ENCODE data around the gene S100A5. TPM values are rescaled to one million over a fixed set of nuclear protein-coding genes. Genes with fewer than 3 reads are reported as not detected.
"Not testable (repeated sequence)": the region's sequence is repeated elsewhere in the genome, so short reads cannot be mapped to it uniquely, and the experiment has no call there.

The S100A5 gene
- total RNA-seq: not detected
- long read RNA-seq, donor 1, partial matches to known transcripts: 0 of 1 reads
- long read RNA-seq, donor 1, other reads (novel, unspliced or antisense): 1 of 1 reads
- long read RNA-seq, donor 2: 0 reads

GRCh38 chr1:153540394-153541361, at the start of gene S100A5:
TSS of gene S100A5 (minus strand) at chr1:153540934. CDS start at chr1:153540191, 743 bp downstream.
- DNase-seq: peak in 1 of 3 donors; percentile 40

GRCh38 chr1:153588482-153588881, 47.7 kb upstream of the S100A5 start:
- Histone ChIP-seq H3K4me1 (ENCODE audit: low read depth) (no peaks in the 10 kb centered on the region), H3K9me3 (no peaks in the 10 kb centered on the region), H3K4me3 (no peak overlapping the region), H3K36me3 (ENCODE audit: low read depth) (no peaks in the 10 kb centered on the region)
- ATAC-seq: no peak
- DNase-seq: no peak
- TF ChIP-seq CTCF (IDR thresholded peaks at IDR 0.05): no peak
- intact Hi-C loops (cut with DNase I, micrococcal nuclease): no loop called here

More at GRCh38 chr1:153540394-153541361, at the start of gene S100A5:
- Histone ChIP-seq H3K4me1 (ENCODE audit: low read depth) (peaks cover 36% of the 10 kb centered on the region), H3K36me3 (ENCODE audit: low read depth) (no peaks in the 10 kb centered on the region), H3K9me3 (no peaks in the 10 kb centered on the region), H3K4me3 (no peak within 1 kb of the TSS)
- ATAC-seq: no peak
- intact Hi-C loops (cut with DNase I, micrococcal nuclease): no loop called here
- TF ChIP-seq CTCF (IDR thresholded peaks at IDR 0.05): no peak

GRCh38 chr1:153588033-153588432, 47.3 kb upstream of the S100A5 start:
- H3K9me3 ChIP-seq; intact Hi-C loops (cut with DNase I, micrococcal nuclease); H3K4me3 ChIP-seq; ATAC-seq; H3K4me1 ChIP-seq (ENCODE audit: low read depth); DNase-seq; H3K36me3 ChIP-seq (ENCODE audit: low read depth): not testable (repeated sequence)

GRCh38 chr1:153587314-153587713, 46.6 kb upstream of the S100A5 start:
- no peak for ATAC-seq
- no peaks in the 10 kb centered on the region for H3K4me1 ChIP-seq (ENCODE audit: low read depth)
- DNase-seq: no peak
- TF ChIP-seq CTCF (IDR thresholded peaks at IDR 0.05): no peak
- H3K4me3 ChIP-seq: no peak overlapping the region
- H3K36me3 ChIP-seq (ENCODE audit: low read depth): no peaks in the 10 kb centered on the region
- intact Hi-C loops (cut with DNase I, micrococcal nuclease): no loop called here
- H3K9me3 ChIP-seq: no peaks in the 10 kb centered on the region

GRCh38 chr1:153586347-153586746, 45.6 kb upstream of the S100A5 start:
- Histone ChIP-seq H3K9me3 (no peaks in the 10 kb centered on the region), H3K4me1 (ENCODE audit: low read depth) (no peaks in the 10 kb centered on the region), H3K4me3 (no peak overlapping the region), H3K36me3 (ENCODE audit: low read depth) (no peaks in the 10 kb centered on the region)
- ATAC-seq: no peak
- no peak for TF ChIP-seq CTCF (IDR thresholded peaks at IDR 0.05)
- DNase-seq: no peak
- intact Hi-C loops (cut with DNase I, micrococcal nuclease): no loop called here

- ATAC-seq: no peak
- DNase-seq: no peak
- Histone ChIP-seq H3K36me3 (ENCODE audit: low read depth) (no peaks in the 10 kb centered on the region), H3K9me3 (no peaks in the 10 kb centered on the region), H3K4me1 (ENCODE audit: low read depth) (no peaks in the 10 kb centered on the region), H3K4me3 (no peak overlapping the region)
- intact Hi-C loops (cut with DNase I, micrococcal nuclease): no loop called here
- TF ChIP-seq CTCF (IDR thresholded peaks at IDR 0.05): no peak
These were observed 44.3 kb upstream of the S100A5 start for GRCh38 chr1:153585006-153585405.

Measured in mucosa of descending colon (tissue), 3 donors.